MG63 (cell line): ENCODE measurements around the gene PELI1. TPM values are rescaled to one million over a fixed set of nuclear protein-coding genes. Genes with fewer than 3 reads are reported as not detected.

ENCODE experiments used
- DNase-seq: peaks from one replicate; pipeline ENCODE4 v3.0.0-alpha.2; 2020
- H3K27me3 ChIP-seq: fragments of 250-450 bp; sonication (Bioruptor Pico); 2 replicates; pipeline ENCODE4 v1.5.1; 2020; ENCODE audit warnings: mild to moderate bottlenecking, moderate library complexity
- H3K36me3 ChIP-seq: fragments of 250-450 bp; sonication (Bioruptor Pico); 2 replicates; pipeline ENCODE4 v1.5.1; 2020; ENCODE audit warnings: mild to moderate bottlenecking, moderate library complexity
- H3K4me3 ChIP-seq: fragments of 250-450 bp; sonication (Bioruptor Pico); 2 replicates; pipeline ENCODE4 v1.5.1; 2020; ENCODE audit warnings: mild to moderate bottlenecking, moderate library complexity
- H3K9me3 ChIP-seq: fragments of 250-450 bp; sonication (Bioruptor Pico); 2 replicates; pipeline ENCODE4 v1.5.1; 2020; ENCODE audit warnings: mild to moderate bottlenecking, moderate library complexity
- total RNA-seq: library from RNA; depleted of rRNA; stranded (reverse); fragments of >200 nt; shearing (Covaris generic); gene quantifications from 2 replicates; pipeline ENCODE4 v1.2.3, GENCODE V29; 2014; ENCODE audit warnings: low replicate concordance

The PELI1 gene
- total RNA-seq, 1 experiment from 2014 or later = 0.76 TPM

DNA sequence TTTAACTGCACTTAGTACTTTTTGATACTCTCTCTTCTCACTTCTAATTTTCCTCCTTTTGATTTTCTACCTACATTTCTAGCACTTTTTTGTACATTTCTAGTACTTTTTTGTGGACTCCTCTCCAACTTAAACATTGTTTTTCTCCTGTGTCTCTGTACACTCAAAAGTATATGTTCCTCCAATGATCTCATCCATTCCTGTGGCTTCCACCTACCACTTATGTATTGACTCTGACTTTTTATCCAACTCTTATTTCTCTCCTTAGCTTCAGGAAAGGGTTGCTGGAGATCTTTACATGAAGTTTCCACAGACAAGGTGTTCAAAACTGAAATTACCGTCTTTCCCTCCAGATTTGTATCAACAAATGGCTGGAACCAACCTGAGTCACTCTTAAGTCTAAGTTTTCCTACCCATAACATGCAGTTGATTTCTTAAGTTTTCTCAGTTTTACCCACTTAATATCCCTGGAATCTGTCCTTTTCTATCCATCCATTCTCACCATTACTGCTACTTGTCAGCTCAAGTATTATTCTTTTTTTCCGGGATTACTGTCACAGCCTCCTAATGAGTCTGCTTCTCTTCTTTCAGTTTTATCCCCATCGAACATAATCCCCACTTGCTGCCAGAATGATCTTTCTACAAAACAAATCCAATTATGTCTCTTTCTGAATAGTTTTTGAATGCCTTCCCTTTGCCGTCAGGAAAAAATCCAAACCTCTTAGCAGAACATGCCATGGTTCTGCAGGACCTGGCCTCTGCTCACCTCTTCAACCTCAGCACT is 22.6 kb upstream of the PELI1 start:
- no peaks in the 10 kb centered on the region for H3K9me3 ChIP-seq
- no peak for DNase-seq
- H3K27me3 ChIP-seq = no peaks in the 10 kb centered on the region
- H3K4me3 ChIP-seq = no peak overlapping the region
- H3K36me3 ChIP-seq = no peaks in the 10 kb centered on the region

DNA sequence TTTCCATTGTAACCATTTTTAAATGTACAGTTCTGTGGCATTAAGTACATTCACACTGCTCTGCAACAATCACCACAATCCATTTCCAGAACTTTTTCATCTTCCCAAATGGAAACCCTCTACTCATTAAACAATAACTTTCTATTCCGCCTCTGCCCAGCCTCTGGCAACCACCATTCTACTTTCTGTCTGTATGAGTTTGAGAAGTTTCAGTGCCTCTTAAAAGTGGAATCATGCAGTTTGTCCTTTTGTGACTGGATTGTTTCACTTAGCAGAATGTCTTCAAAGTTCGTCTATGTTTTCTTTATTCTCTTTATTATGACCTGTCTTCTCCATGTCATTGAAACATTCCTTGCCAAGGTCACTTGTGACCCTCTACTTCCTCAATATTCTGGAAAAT is 22.0 kb upstream of the PELI1 start:
- Histone ChIP-seq H3K27me3 (no peaks in the 10 kb centered on the region), H3K36me3 (no peaks in the 10 kb centered on the region), H3K9me3 (no peaks in the 10 kb centered on the region), H3K4me3 (no peak overlapping the region)
- no peak for DNase-seq

DNA sequence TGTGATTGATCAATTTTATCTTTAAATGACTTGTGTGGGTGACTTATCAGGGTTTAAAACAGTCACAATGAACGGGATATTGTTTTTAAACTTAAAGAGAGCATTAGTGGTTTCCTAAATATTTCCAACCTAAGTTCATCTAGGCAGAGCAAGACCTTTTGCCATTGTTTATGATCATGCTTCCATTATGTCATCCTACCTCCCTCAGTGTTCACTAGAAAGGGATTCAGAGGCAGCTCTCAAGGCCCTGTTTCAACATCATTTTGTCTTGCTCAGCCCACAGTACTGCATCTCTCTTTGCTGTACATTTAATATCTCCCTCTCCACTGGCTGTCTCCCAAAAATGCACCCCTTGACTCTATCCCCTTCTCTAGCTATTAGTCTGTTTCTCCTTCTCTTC is 21.5 kb upstream of the PELI1 start:
- DNase-seq = no peak
- Histone ChIP-seq H3K9me3 (no peaks in the 10 kb centered on the region), H3K36me3 (no peaks in the 10 kb centered on the region), H3K4me3 (no peak overlapping the region), H3K27me3 (no peaks in the 10 kb centered on the region)

DNA sequence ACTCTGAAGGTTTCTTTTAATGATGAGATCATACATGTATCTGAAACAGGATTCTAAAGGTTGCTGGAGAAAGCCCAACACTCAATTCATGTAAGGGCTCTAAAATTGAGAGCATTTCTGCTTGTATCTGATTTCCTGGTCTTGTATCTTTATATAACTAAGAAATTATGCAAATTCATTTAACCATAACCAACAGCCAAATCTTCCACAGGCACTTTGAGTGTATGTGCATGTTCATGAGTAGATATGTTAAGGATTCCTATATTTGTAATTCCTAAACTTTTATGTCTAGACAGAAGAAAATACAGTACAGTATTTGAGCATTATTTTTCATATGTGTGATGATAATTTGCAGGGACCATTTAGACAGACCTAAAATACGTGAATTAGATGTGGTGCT is 20.4 kb upstream of the PELI1 start:
- H3K36me3 ChIP-seq = no peaks in the 10 kb centered on the region
- H3K27me3 ChIP-seq = no peaks in the 10 kb centered on the region
- no peak for DNase-seq
- no peak overlapping the region for H3K4me3 ChIP-seq
- H3K9me3 ChIP-seq = no peaks in the 10 kb centered on the region

DNA sequence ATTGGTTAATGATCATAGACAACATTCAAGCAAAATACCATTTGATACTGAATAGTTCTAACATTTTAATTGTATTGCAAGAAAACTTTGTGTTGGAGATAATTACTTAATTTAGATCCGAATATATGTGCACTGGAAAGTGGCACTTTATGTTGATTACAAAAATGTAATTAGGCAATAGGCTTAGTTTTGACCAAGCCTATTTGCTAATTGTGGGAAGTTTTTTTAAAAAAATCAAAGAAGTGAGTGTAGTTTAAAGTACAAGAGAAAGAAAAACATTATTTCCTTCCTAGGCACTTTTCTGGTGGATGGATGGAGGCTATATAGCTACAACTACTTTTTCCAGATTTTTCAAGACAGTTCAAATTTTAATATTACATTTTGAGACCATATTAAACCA is 18.3 kb upstream of the PELI1 start:
- Histone ChIP-seq H3K36me3 (no peaks in the 10 kb centered on the region), H3K4me3 (no peak overlapping the region)
- DNase-seq = no peak

DNA sequence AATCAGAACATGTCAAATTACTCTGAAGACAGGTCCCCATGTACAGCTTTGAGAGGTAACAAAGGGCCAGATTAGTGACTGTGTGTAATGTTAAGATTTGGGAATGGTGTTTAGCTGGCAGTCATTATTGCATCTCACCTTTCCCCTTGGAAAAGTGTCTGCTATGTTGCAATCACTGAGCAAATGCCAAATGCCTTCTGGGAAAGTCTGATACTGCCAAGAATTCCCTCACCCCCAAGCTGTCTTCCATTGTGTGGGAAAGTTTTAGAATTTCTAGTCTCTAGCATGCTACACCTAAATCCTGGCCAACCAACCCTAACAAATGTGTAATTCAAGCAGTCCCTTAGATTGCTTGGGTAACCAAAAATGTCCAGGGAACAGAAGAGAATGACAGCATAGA is 13.6 kb upstream of the PELI1 start:
- Histone ChIP-seq H3K4me3 (no peak overlapping the region), H3K27me3 (peaks cover 10% of the 10 kb centered on the region; the same call in 1 of the 2 replicates), H3K9me3 (no peaks in the 10 kb centered on the region), H3K36me3 (no peaks in the 10 kb centered on the region)
- DNase-seq = no peak

More for the DNA sequence above, 18.3 kb upstream of the PELI1 start:
- no peaks in the 10 kb centered on the region for H3K27me3 ChIP-seq
- no peaks in the 10 kb centered on the region for H3K9me3 ChIP-seq

DNA sequence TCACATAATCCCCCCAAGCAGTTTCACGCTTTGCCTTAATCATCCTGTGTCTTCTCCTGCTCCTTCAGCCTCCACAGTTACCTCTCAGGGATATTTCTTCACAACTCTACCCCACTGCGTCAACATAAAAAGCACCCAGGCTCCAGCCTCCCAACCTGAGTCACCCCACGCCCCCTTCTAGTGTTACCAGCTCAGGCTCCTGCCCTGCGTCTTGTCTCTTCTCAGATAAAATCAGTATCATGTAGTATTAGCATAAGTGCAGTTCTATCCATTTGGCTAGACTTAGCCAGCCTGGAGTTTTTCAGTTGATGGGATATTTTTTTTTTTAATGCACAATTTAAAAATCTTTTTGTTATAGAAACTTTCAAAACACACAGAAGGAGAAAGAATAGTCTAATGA is 9.6 kb upstream of the PELI1 start:
- peaks cover 10% of the 10 kb centered on the region for H3K27me3 ChIP-seq
- H3K4me3 ChIP-seq = no peak overlapping the region
- DNase-seq = no peak
- no peaks in the 10 kb centered on the region for H3K9me3 ChIP-seq
- no peaks in the 10 kb centered on the region for H3K36me3 ChIP-seq

DNA sequence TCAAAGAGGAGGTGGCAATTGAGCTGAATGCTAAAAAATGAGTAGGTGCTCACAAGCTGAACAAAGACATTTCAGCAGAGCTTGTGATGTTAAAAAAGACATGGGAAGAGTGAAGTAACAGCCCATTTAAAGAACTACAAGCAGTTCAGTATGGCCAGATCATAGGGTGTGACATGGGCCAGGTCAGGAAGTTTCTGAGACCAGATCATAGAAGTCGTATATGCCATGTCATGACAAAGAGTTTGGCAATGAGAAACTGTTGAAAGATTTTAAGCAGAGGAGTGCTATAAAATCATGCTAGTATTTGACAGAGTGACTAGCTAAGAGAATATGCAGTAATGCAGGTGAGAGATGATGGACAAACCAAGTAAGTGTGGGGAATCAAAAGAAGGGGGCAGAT is 7.3 kb upstream of the PELI1 start:
- DNase-seq = no peak
- Histone ChIP-seq H3K9me3 (no peaks in the 10 kb centered on the region), H3K4me3 (no peak overlapping the region)

DNA sequence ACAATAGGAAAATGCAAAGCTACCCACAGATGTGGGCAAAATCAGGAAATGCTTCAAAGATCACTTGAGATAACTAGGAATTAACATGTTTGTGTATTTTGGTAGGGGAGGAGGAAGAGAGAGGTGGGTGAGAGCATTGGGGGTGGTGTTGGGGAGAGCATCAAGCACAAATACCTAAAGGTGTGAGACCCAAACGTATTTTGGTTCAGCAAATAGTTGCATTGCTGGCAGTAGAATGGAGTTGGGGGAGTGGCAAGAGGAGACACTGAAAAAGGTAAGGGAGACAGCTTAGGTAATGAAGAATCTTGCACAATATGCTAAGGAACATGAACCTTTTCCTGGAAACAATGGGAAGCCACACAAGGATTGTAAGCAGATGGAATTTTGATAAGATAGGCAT is 1.5 kb upstream of the PELI1 start:
- Histone ChIP-seq H3K9me3 (no peaks in the 10 kb centered on the region), H3K27me3 (no peaks in the 10 kb centered on the region), H3K4me3 (no peak overlapping the region), H3K36me3 (no peaks in the 10 kb centered on the region)
- DNase-seq = no peak

More for the DNA sequence above, 7.3 kb upstream of the PELI1 start:
- H3K36me3 ChIP-seq = no peaks in the 10 kb centered on the region
- peaks cover 10% of the 10 kb centered on the region for H3K27me3 ChIP-seq

DNA sequence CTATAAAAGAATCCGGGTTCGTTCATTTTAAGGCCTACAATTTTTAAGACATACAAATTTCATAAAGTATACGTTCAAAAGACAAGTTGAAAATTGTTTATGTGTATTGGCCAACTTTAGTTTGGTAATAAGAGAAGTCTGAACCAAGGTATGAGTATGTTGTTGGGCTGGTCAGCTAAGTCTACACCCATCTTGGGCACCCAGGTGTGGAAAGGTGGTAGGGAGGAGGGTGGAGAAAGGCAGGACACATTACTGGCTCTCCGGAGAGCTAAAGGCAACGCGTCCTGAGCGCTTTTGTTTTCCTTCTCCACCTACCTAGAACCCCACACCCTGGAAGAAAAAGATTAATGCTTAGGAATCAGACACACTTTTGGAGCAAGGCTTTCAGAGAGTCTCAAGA is 899 bp upstream of the PELI1 start:
- Histone ChIP-seq H3K27me3 (no peaks in the 10 kb centered on the region), H3K36me3 (no peaks in the 10 kb centered on the region), H3K4me3 (no peak overlapping the region), H3K9me3 (no peaks in the 10 kb centered on the region)
- no peak for DNase-seq

DNA sequence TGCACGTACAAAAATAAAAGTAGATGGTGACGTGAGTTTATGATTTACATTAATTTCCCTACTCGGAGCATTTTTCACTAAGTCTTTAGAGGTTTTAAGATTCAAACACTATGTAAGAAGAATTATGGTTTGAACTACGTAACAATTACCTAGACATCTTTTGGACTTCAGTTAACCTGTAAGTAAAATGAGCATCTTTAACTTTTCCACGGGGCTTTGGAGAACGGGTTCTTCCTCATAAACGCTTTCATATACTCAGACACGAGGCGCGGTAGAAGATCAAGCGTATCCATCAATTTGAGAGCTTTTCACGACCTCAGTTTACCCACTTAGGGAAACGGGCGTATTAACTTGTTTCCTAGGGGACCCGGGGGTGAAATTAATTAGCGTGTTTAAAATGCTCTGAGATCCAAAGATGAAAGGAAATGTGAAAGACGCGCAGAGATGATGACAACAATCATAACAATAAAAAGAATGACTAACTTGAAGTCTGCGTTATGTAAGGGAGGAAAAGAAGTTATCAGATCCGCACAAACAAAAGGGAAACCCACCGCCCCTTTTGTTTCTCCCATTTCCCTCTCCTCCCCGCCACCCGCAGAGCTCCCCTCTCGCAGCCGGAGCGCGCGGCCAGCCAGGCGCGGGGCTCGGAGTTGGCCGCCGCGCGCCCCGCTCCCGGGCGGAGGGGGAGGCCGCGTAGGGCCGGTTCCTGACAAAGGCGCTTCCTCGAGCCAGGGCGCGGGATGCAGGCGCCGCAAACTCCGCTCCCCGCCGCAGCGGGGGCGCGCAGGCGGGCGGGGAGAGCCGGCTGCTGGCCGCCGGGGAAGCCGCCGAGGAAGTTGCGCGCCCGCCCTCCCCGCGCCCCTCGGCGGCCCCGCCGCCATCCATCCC is 807 bp downstream of the PELI1 start:
- peak overlapping the region; percentile 75 for H3K4me3 ChIP-seq
- DNase-seq = peak; percentile 49
- no peaks in the 10 kb centered on the region for H3K9me3 ChIP-seq
- H3K27me3 ChIP-seq = no peaks in the 10 kb centered on the region
- H3K36me3 ChIP-seq = no peaks in the 10 kb centered on the region

DNA sequence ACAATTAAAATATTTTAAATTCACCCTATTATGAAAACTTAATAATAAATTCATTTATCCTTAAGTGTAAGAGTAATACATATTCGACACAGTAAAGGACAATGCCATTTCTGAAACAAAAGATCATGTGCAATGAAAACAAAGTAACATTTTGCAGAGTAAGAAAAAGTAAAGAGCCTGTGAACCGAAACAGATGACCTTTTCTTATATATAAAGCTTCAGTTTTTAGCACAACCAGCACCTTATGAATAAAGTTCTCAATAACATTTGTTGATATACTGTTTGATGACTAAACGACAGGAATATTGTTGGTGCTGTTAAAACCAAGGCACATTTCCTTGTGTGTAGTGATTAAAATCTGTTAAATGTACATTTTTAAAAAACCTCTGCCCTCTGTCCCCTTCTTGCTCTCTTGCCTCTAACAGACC is 1.5 kb downstream of the PELI1 start:
- DNase-seq = no peak
- Histone ChIP-seq H3K4me3 (peak overlapping the region; percentile 75), H3K27me3 (no peaks in the 10 kb centered on the region), H3K9me3 (no peaks in the 10 kb centered on the region), H3K36me3 (no peaks in the 10 kb centered on the region)

DNA sequence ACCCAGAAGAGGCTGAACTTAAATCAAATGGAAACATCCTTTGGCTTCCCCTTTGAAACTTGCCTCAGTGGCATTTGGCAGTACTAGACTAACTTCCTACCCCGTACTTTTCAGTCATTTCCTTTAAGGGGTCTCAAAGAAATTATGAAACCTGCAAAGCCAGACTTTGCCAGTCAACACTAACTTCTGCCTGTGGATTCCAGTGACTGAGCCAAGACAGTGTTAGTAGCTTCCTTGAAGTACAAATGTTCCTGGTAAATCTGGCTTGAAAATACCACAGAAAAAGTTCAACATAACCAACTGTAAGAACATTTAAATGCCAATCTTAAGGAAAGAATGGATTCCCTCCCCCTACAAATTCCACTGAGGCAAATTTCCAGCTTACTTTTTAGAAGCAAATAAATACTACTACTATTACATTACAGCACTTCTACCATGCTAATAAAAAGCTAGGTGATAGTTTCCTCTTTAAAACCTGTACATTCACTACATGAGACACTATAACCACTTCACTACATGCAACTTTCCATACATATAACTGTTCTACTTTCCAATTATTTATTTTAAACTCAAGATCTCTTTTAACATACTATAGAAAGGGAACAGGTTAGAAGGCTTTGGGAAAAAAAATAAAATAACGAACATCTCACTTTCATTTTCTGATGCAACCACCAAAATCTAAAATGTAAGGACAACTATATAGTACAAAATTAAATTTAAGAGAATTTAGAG is 2.4 kb downstream of the PELI1 start:
- DNase-seq = no peak
- Histone ChIP-seq H3K4me3 (peak overlapping the region; percentile 75), H3K9me3 (no peaks in the 10 kb centered on the region), H3K36me3 (no peaks in the 10 kb centered on the region), H3K27me3 (no peaks in the 10 kb centered on the region)

DNA sequence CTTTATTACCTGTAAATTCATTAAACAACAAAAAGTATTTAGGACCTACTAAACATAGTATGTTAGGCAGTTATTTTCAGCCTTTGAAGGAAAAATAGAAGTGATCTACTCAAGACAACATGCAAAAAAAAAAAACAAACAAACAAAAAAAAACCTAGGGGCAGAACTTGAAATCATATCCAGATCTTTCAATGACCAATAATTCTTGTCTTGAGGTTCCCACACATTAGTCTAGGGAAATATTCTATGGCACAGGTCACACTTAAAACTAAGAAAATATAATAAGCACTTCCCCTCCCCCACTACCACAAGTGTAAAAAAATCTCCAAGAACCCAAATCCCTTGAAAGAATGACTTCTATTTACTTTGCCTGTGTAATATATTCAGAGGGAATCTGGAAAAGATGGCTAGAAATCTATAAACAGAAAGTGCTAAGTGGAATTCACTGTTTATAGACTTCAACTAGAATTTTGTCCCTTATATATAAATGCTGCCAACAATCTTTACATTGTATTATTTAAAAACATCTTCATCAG is 3.5 kb downstream of the PELI1 start:
- Histone ChIP-seq H3K27me3 (no peaks in the 10 kb centered on the region), H3K36me3 (no peaks in the 10 kb centered on the region), H3K4me3 (no peak overlapping the region), H3K9me3 (no peaks in the 10 kb centered on the region)
- DNase-seq = no peak

DNA sequence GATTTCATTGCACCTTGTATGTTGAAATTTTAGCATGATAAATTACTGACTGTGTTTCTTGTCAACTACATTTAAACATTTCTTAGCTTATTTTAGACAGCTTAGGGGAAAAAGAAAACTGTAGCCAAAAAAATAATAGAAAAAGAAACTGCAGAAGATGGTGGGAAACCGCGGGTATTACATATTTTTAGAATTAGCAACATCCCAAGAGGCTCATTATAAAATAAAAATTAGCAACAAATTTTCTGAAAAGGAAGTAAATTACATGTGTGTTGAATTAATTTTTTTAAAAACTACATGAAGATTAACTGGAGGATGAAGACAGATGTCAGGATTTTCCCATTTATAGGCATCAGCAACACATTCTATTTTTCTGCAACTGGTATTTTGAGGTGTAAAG is 4.3 kb downstream of the PELI1 start:
- no peak for DNase-seq
- Histone ChIP-seq H3K27me3 (no peaks in the 10 kb centered on the region), H3K9me3 (no peaks in the 10 kb centered on the region), H3K36me3 (no peaks in the 10 kb centered on the region), H3K4me3 (no peak overlapping the region)

DNA sequence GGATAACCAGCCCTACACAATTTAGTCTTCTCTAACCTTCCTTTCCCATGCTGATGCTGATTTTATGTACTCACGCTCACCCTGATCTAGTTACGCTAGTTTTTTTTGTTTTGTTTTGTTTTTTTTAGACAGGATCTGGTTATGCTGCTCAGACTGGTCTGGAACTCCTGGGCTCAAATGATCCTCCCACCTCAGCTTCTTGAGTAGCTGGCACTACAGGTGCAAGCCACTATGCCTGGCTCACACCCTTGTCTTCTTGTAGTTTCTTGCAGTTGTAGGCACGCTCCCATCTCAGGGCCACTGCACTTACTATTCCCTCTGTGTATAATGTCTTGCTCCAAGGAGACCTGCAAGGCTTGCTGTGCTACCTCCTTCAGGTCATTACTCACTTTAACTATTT is 6.2 kb downstream of the PELI1 start:
- no peak for DNase-seq
- Histone ChIP-seq H3K9me3 (no peaks in the 10 kb centered on the region), H3K27me3 (no peaks in the 10 kb centered on the region), H3K36me3 (no peaks in the 10 kb centered on the region), H3K4me3 (no peak overlapping the region)

DNA sequence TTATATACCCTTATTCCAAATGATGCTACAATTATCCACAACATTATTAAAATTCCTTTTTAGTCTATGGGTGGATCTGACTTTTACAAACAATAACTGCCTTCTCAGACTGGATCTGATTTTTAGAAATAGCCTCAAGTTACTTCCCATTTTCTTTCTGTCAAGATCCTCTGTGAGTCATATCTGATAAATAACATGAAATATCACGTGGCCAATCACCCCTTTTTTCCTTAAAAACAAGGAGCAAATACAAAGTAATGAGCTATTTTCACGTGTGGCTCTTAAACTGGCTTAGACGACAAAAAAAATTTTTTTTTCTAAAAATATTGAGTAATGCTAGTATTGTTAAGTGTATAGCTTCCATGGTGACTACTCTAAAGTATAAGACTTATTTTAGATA is 6.7 kb downstream of the PELI1 start:
- Histone ChIP-seq H3K9me3 (no peaks in the 10 kb centered on the region), H3K27me3 (no peaks in the 10 kb centered on the region), H3K36me3 (no peaks in the 10 kb centered on the region), H3K4me3 (no peak overlapping the region)
- no peak for DNase-seq
